Nephron progenitor cell (in vitro differentiated cells): ENCODE measurements around the gene CADM3.

Source experiments
- DNase-seq: peaks from one replicate; pipeline ENCODE4 v3.0.0; 2021
- H3K27ac Mint-ChIP-seq: 2 replicates; pipeline ENCODE4 v1.8.0; 2021; ENCODE audit warnings: mild to moderate bottlenecking, moderate library complexity, mixed read lengths
- H3K27me3 Mint-ChIP-seq: 2 replicates; pipeline ENCODE4 v1.8.0; 2021; ENCODE audit warnings: mild to moderate bottlenecking, low read depth, mixed read lengths; ENCODE audit not compliant: poor library complexity
- H3K36me3 Mint-ChIP-seq: 2 replicates; pipeline ENCODE4 v1.8.0; 2021; ENCODE audit warnings: low read depth, mixed read lengths
- H3K4me1 Mint-ChIP-seq: 2 replicates; pipeline ENCODE4 v1.8.0; 2021; ENCODE audit warnings: mixed read lengths
- H3K4me3 Mint-ChIP-seq: 2 replicates; pipeline ENCODE4 v1.8.0; 2021; ENCODE audit warnings: mild to moderate bottlenecking, moderate library complexity, mixed read lengths
- H3K9me3 Mint-ChIP-seq: 2 replicates; pipeline ENCODE4 v1.8.0; 2021; ENCODE audit warnings: mild to moderate bottlenecking, moderate library complexity, mixed read lengths
- TF ChIP-seq, protein P1 (sequence below): fragments of 200-600 bp; sonication (generic); IDR thresholded peaks from 2 replicates; pipeline ENCODE4 v1.5.0; 2021; ENCODE audit warnings: antibody characterized with exemption

CADM3 gene

DNA sequence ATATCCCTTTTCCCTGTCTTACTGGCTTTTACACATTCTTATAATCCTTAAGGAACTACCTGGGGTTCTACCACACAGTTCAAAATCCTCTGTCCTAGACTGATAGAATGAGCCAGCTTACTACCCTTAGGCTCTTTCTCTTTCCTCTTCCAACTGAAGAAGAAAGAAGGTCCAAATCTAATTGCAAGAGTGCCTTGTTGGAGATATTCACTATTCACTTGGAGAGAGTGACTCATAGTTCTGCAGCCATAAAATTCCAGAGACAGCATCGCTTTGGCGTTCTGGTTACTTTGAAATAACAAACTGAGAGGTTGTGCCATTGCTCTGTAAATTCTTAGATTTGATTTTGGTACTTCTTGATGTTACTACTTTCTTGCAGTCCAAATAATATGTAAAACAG is 4.2 kb downstream of the CADM3 start:
- Mint-ChIP-seq H3K4me3 (no peak overlapping the region), H3K4me1 (peaks cover 20% of the 10 kb centered on the region), H3K27ac (no peak overlapping the region), H3K27me3 (peaks cover 49% of the 10 kb centered on the region), H3K9me3 (no peaks in the 10 kb centered on the region), H3K36me3 (no peaks in the 10 kb centered on the region)
- TF ChIP-seq, protein P1, sequence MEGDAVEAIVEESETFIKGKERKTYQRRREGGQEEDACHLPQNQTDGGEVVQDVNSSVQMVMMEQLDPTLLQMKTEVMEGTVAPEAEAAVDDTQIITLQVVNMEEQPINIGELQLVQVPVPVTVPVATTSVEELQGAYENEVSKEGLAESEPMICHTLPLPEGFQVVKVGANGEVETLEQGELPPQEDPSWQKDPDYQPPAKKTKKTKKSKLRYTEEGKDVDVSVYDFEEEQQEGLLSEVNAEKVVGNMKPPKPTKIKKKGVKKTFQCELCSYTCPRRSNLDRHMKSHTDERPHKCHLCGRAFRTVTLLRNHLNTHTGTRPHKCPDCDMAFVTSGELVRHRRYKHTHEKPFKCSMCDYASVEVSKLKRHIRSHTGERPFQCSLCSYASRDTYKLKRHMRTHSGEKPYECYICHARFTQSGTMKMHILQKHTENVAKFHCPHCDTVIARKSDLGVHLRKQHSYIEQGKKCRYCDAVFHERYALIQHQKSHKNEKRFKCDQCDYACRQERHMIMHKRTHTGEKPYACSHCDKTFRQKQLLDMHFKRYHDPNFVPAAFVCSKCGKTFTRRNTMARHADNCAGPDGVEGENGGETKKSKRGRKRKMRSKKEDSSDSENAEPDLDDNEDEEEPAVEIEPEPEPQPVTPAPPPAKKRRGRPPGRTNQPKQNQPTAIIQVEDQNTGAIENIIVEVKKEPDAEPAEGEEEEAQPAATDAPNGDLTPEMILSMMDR = no peak
- DNase-seq = no peak

DNA sequence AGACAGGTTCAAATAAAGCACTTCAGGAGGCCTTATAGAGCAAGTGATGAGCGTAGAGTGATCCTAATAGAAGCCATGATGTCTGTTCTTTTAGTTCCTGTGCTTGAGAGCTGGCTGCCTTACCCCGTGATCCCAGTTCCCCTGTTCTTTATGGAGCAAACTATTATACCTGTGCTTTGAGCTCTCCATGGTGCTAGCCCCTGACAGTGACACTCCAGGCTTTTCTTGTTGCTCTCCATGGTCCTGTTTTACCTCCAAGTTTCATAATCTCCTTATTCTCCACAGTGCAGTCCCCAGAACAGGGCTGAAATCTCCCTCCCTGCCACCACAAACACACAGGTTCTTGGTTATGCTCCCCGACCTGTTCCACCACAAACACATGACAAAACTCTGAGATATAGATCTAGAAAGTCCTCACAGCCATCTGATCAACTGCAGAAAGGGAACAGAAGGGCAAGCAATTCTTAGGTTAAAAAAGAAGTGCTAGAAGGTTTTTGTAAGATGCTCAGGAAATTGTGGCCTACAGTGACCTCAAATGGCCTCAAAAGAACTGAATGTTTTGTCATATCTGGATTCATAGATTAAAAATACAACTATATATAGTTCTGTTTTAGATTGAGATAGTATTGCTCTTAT is 6.0 kb downstream of the CADM3 start:
- Mint-ChIP-seq H3K36me3 (no peaks in the 10 kb centered on the region), H3K27ac (no peak overlapping the region)

DNA sequence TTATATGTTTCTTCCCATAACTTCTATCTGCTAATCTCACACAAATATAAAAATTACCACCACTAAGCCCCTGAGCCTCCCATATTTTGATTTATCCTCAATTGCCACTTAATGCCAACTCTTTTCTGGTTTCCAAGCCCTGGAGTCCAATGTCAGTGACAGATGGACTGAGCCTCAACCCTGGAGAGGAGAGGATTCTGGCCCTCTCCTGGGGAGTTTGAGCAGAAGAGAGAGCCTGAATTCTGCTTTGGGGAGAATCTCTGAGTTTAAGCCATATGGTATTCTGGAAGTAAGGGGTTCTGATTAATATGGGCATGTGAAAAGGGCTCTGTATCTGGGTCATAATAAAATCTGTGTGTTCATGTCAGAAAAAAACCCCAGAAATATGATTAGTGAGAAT is 8.5 kb downstream of the CADM3 start:
- no peak for DNase-seq
- Mint-ChIP-seq H3K36me3 (no peaks in the 10 kb centered on the region), H3K9me3 (no peaks in the 10 kb centered on the region), H3K27me3 (peaks cover 23% of the 10 kb centered on the region), H3K27ac (no peak overlapping the region), H3K4me1 (peaks cover 7% of the 10 kb centered on the region), H3K4me3 (no peak overlapping the region)
- TF ChIP-seq, protein P1 = no peak

More for the DNA sequence above, 6.0 kb downstream of the CADM3 start:
- Mint-ChIP-seq H3K4me3 (no peak overlapping the region), H3K4me1 (peaks cover 9% of the 10 kb centered on the region), H3K9me3 (no peaks in the 10 kb centered on the region), H3K27me3 (peaks cover 45% of the 10 kb centered on the region)
- TF ChIP-seq, protein P1 = no peak
- peak; percentile 79 for DNase-seq

DNA sequence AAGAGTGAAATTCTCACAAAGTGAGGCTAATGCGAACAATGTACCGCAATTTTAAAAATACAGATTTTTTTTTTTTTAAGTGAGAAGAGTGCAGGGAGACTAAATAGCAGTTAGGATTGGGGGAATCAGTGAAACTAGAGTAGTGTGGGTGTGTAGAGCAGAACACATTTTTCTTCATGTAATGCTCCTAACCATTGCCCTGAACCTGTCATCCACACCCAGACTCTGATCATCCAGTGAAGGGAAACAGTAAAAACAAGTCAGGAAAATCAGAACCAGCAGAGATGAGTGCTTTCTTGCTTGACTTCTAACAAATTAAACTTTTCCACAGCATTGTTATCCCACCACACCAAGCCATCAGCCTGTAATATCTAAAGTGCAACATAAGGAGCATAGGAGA is 9.1 kb downstream of the CADM3 start:
- Mint-ChIP-seq H3K4me1 (peaks cover 7% of the 10 kb centered on the region), H3K27me3 (peaks cover 17% of the 10 kb centered on the region), H3K4me3 (no peak overlapping the region), H3K27ac (no peak overlapping the region), H3K36me3 (no peaks in the 10 kb centered on the region), H3K9me3 (no peaks in the 10 kb centered on the region)
- DNase-seq = no peak
- TF ChIP-seq, protein P1 = no peak

DNA sequence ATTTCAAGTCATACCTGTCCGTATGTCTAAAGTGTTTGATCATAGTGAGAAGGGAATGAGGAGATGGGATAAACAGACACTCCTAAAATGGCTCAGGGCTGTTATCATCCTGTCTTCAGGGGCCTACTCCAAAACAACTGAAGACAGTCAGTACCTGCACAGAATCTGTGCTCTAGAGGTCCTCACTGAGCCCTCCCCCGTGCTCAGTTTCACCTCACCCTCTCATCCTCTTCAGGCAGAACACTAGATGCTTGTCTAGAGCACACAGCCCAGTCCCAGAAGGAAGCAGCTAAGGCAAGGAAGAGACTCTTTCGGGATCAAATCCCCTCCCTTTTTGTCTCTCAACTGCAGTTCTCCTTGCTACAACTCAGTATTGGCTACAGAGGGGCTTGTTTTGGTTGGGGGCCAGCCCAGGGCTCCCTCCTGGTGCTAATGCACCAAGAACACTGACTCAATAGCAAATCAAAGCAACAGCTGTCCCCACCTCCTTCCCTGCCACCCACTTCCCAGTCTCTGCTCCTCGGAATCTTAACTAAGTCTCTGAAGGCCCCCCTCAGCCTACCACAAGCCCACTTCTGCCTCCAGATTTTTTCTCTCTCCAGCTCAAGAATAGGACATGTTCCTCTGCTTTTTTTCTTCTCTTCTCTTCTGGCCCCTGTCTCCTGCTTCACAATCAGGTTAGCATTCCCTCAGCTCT is 10.1 kb downstream of the CADM3 start:
- Mint-ChIP-seq H3K9me3 (no peaks in the 10 kb centered on the region), H3K4me3 (no peak overlapping the region), H3K36me3 (no peaks in the 10 kb centered on the region), H3K4me1 (peaks cover 11% of the 10 kb centered on the region), H3K27me3 (peaks cover 16% of the 10 kb centered on the region), H3K27ac (no peak overlapping the region)
- no peak for DNase-seq
- TF ChIP-seq, protein P1 = no peak

DNA sequence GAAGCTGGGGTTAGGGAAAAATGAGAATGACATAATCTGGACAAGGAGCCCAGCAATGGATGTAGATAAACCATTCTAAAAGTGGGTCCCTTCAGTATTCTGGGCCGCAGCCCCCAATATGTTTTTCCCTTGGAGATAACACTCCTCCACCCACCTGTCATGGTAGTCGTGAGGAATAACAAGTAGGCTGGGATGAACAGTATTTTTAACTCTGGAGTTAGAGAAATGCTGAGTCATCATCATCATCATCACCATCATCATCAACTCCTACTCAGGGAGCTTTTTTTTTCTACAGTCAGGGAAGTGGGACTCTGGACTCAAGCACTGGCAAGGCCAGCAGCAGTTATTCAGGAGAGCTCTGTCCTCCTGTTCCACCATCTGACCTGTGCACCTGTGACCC is 12.8 kb downstream of the CADM3 start:
- Mint-ChIP-seq H3K27ac (no peak overlapping the region), H3K27me3 (peaks cover 21% of the 10 kb centered on the region), H3K36me3 (no peaks in the 10 kb centered on the region), H3K4me1 (peaks cover 32% of the 10 kb centered on the region), H3K9me3 (no peaks in the 10 kb centered on the region), H3K4me3 (no peak overlapping the region)
- TF ChIP-seq, protein P1 = no peak
- DNase-seq = no peak
